HG03135 (cell line): Measurements from ENCODE around the gene COL2A1.

Experiments
- ATAC-seq: cut with Tn5 transposase; IDR thresholded peaks from one replicate; pipeline ENCODE4 v1.9.1; 2021; ENCODE audit warnings: mild to moderate bottlenecking, moderate library complexity; ENCODE audit not compliant: unreplicated experiment

The COL2A1 gene

DNA sequence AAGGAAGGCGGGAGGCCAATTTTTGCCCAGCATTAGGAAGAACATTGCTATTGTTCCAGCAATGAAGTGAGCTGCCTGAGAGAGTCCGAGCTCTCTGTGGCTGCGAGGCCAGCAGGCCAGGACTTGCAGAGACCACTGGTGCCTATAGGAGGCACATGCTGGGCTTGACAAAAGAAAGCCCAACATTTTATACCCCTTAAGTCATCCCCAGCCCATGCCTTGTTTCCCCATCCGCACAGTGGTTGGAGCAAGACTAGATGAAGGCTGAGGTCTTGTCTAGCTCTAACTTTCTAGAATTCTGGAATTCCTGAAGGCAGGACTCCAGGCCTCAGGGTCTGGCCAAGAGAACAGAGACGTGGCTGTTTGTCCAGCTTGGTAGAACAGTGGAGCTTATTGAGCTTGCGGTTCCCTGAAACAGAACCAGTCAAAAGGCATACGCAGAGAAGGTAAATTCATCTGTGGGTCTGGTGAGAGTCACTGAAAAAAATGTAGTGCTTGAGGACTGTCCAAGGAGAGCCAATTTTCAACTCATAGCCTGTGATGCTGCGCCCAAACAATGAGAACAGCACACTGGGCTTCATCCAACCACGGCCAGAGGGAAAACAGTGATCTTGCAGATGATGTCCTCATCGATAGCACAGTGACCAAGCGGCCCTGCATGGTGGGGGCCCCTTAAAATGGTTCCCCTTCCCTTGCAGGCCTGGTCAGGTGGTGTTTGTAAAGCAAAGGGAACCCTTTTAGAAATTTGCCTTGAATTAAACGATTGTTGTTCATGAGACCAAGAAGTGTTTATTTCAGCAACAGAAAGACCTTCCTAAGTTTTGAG, 27.1 kb upstream of the COL2A1 start:
- no peak for ATAC-seq

DNA sequence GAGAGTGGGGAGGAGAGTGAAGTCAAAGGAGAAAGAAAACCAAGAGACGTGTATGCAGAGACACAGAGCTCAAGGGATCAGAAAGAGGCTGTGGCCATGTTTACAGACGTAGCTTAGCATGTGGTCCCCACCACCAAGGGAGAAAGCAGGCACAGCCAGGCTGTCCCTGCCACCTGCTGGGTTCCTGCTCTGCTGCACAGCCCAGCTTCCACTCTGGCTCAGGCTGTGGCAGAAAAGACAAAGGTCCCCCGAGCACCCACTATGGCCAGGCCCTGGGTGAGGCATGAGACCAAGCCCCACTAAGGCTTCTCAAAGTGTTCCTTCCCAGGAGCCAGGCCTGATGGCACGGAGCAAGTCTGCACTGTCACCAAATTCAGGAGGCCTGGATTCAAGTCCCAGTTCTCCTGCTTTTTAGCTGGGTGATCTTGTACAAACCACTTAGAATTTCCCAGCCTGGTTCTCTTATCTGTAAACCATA, 25.9 kb upstream of the COL2A1 start:
- no peak for ATAC-seq

DNA sequence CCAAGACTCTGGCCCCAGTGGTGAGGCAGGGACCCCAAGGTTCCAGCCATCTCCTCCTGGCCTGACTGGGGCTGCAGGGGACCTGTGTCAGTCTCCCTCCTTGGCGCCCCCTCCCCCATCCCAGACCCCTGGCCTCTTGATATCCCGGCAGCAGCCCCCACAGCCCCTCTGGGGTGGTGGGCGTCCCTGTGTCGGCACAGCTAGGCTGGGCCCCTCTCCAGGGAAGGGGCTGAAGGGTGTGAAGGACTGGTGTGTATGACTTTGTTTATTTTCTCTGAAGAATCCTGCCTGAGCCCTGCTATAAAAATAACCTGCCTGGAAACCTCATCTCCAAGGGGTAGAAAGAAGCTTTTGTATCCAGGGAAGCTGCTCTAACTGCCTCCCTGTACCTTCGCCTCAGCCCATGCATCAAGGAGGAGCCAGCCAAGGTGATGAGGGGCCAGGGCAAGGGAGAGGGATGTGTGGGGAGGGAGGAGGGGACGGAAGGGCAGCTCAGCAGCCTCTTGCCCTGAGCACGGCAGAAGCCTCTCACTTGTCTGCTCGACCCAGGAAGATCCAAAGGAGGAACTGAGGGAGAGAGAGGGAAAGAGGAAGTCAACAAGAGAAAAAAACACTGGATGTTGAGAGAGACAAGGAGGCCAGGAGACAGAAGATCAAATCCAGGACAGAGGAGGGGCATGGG, 25.4 kb upstream of the COL2A1 start:
- ATAC-seq, result no peak

DNA sequence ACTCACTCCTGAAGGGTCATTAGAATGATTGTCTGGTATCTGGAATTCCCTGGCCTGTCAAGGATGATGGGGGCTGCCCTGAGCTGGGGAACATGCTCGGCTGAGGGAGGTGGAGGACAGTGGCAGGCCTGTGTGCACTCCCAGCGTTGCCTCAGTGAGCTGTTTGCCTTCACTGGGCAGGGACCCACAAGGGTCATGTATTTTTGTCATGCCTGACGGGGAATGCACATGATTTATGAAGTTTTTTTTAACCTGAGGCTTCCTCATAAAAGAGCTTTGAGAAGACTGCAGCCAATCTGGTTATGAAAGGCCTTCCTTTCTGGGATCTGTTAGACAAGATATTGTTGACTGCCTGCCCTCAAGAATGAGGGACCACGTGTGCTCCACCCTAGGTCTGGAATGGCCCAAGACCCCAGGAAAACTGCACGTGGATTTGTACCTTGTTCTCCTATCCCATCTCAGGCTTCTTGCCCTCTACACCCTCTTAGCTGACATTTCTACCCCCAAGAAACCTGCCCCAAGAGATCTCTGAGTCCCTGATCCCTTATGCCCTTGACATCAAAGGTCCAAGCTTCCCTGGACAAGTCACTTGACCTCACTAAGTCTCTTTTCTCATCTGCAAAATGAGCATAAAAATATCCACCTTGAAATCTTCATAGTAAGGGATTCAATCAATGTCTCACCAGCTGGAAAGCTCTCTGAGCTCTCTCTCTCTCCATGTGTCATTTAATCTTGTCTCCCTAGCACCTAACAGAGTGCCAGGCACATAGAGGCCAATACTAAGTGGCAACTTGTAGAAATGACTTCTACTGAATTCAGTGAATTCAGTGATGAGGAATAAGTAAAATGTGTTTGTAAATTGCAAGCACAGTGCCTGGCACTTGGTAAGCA, 24.5 kb upstream of the COL2A1 start:
- ATAC-seq, result no peak

DNA sequence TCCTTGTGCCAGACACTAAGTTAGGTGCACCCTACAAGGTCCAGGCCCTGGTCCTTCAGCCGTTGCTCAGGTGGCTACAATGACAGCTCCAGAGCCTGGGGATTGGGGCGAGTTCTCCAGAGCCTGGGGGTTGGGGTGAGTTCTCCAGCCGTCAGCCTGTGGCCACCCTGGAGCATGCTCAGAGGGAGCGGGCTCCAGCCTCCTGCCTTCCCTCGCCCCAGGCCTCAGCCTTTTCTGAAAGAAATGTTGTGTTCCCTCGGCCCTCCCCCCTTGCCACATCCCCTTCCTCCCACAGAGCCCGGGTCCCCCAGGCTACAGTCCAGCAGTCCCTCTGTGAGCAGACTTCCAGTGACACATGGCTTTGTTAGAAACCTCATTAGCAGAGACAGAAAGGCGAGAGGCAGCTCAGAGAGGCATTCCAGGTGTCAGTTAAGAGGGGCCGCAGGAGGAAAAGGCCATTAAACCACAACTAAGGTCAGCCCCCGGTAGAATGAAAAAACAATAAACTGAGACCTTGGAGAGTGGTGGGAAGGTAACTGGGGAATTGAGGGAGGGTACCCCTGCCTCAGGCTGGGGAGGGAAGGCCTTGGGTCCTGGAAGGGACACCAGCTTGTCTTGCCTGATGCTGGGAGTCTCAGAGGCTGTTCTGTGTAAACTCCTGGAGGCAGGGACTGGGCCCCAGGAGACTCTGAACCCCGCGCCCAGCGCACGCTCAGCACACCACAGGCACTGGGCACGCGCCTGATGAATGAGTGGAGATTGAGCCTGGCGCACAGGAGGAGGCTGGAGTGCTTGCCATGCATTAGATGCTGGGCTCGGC, 23.1 kb upstream of the COL2A1 start:
- no peak for ATAC-seq

DNA sequence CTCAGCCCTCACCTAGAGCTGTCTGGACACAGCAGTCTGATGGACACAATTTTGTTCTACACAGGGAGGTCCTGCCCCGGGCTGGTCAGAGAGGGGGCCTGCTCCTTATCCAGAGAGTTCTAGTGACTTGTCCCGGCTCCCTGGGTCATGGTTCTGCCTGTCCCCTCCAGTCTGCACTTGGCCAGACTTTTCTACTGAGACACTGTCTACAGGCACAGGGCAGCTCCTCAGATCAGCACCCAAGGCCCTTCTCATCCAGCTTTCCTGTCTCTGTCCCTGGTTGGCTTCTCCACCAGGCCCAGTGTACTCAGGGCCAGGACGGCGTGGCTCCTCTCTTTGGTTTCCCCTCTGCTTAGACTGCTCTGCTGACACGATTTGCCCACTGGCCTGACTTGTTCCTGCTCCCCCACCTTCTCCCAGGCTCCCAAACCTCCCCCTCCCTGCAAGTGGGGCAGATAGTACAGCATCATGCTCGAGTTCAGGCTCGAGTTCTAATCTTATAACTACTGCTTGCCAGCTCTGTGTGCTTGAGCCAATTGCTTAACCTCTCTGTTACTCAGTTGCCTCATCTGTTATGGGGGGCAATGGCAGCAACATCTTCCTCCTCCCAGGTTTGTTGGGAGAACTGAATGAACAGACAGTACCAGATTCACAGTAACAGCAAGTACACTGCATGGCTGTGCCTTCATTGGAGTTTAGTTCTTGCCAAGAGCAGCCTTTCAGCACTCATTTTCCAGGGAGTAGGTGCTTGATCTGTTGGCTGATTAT, 22.0 kb upstream of the COL2A1 start:
- no peak for ATAC-seq

DNA sequence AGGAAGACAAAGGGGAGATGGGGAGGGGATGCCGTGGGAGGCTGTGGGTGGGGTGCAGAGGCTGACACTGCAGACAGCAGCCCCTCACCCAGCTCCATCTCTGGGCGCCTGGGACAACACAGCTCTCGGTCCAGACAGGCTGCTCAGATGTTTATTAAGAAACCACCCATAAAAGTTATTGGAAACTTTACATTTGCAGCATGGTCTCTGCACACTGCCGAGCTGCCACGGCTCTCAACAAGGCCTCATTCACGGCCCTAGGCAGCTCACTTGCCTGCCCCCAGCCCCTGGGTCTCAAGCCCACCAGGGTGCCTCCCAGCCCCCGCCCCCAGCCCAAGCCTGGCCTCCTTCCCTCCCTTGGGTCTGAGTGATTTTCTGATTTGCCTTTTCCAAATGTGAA, 21.0 kb upstream of the COL2A1 start:
- no peak for ATAC-seq

DNA sequence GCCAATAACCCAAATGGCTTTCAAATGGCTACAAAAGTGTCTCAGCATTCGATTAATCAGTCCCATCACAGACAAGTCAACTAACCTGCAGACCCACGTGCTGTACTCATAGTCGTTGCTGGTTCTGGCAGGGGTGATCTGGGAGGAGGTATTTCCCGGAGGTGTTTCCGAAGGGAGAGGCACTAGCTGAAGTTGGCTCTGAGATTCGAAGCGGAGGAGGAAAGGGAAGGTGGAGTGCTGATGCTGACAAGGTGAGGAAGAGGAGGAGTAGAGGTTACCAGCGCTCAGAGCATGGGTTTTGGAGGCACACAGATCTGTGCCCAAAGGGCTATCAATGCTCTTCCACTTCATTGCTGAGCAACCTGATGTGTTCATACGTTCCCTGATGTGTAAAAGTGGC, 20.5 kb upstream of the COL2A1 start:
- ATAC-seq, result no peak

DNA sequence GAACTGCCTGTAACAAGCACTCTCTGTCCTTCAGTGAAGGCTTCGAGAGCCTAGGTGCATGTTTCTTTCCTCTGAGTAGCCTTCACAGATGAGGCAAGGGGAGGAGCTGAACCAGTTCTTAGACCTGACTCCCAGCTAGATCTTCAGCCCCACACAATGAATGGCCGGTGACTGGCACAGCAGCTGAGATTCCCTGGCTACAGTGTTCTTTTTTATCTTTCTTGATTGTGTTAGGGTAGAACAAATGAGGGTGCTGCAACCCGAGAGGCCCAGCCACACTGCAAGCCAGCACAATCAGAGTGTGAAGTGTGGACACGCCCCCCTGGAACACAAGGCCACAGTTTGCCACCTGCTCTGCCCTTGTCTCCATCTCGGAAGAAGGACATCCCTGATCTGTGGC, 19.1 kb upstream of the COL2A1 start:
- ATAC-seq, result no peak

DNA sequence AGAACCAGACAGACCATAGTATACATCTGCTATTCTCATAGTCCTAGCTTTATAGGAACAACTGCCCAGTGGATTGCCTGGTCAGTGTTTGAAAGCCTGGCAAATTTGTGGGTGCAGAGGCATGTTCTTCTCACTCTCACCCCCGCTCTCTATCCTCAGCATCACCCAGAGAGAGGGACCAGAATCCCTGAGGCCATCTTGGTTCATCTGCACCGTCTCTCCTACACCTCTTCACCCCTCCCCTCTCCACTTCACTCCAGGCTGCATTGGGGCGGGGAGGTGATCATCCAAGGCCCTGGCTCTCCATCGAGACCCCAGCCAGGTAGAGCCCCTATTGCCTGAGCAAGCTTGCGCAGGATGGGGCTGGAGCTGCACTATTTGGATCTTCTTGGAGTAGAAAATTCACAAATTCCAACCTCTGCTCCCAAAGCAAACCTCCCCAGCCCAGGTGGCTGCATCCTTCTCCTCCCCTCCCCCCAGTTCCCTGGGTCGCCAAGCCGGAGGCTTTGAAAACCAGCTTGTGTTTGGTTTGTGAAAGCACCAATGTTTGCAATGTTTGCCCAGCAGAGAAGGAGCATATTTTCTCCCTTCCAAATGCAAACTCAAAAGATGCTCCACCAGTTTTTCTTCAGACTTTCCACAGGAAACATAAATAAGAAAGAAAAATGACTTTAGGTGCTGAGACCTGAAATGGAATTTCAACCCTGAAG, 18.6 kb upstream of the COL2A1 start:
- ATAC-seq, result no peak

DNA sequence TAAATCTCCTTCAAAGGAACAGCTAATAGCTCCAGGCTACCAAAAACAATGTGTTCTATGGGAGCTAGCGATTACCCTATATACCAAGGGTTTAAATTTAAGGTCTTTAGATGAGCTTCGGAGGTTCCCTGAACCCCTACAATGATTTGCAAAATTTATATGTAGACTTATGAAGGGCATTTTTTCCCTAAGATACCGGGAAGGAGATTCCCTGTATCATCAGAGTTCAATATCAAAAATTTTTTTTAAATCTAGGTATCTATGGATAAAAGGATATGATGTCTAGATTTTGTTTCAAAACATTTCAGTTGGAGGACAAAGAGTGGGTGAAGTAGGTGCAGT, 17.9 kb upstream of the COL2A1 start:
- no peak for ATAC-seq

DNA sequence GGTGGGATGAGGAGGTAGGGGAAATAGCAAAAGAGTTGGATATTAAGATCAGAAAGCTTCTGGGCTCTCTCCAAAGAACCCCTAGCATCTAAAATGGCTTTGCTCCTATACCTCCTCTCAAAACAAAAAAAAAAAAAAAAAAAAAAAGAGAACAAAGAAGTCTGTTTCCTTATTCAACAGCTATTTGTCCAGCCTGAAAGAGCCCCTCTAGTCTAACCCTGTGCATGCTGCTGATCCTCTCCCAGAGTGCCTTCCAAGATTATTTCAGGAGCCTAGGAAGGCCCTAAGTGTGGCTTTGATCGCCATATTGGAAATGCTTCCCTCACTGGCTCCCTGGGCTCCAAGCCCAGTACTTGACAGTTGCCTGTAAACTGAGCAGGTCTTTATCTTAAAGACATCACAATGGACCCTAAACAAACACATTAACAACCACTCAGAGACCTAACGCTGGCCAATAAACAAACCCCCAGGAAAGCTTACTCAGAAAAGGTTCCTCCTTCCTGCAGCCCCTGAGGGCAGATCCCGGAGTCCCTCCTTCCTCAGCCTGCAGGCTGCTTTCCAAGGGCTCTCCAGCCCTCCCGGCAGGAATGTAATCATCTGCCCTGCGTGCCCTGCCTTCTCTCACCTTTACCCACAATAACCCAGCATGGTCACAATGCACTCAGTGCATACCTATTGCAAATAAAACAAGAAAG, 17.4 kb upstream of the COL2A1 start:
- ATAC-seq, result no peak

DNA sequence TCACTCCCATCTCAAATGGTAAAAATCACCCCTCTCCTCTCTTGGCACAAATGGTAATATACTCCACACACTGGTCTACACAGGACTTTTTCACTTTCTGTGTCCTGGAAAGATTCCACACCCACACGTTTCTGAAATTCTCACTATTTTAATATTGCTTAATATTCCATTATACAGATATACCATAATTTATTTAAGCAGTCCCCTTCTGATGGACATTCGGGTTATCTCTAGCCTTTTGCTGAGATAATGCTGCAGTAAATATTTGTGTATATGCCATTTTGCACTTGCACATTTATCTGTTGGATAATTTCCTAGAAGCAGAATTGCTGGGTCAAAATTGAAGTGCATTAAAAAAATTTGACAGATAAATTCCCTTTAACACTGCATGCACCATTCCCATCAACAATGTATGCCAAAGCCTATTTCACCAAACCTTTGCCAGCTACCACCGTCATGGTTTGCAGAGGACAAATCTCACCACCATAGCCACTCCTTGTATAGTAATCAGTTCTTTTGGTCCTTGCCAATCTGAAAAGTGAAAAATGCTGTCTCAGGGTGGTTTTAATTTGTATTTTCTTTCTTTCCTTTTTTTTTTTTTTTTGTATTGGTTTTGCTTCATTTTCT, 15.5 kb upstream of the COL2A1 start:
- no peak for ATAC-seq

DNA sequence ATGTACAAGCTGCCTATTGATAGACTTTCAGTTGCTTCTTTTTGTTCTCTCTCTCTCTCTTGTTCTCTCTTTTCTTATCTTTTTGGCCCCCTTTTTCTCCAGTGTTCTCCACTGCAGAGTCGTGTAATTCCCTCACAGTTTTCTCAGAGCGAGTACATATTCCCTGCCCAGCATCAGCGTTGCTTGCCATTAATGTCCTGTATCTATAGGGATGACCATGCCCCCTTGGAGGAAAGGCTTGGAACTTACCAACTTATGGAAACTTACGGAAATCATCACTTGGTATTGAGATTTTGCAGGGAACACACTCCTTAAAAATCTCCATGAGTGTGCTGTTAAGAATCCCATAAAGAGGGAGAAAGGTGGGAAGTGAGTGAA, 14.3 kb upstream of the COL2A1 start:
- ATAC-seq, result no peak

DNA sequence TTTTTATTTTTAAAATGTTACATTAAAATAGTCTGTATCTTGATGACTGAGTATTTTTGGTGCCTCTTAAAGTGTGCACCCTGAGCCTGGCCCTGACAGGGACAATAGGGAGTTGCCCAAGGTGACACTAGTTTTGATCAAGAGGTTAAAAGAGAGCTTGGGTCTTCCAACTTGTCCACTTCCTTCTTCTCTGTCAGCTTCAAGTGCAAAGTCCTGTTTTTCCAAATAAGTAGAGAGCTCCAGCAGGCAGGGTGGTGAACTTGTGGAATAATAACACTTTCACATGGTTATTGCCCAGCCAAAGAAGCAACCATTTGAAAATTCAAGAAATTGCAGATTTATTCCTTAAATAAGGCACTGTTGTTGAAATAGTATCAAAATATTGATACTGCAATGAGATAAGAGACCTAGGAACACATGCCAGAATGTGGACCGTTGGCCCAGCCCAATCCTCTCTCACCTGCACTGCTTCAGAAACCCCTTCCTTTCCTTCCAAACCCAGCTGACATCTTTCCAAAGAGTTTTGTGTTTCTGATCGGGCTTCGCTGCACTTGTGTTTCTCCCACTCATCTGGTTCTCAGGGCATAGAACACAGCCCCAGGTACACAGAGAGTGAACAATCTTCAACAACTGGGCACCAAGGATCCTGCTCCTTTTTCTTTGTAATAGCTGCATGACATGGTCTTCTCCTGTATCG, 13.8 kb upstream of the COL2A1 start:
- ATAC-seq, result no peak

DNA sequence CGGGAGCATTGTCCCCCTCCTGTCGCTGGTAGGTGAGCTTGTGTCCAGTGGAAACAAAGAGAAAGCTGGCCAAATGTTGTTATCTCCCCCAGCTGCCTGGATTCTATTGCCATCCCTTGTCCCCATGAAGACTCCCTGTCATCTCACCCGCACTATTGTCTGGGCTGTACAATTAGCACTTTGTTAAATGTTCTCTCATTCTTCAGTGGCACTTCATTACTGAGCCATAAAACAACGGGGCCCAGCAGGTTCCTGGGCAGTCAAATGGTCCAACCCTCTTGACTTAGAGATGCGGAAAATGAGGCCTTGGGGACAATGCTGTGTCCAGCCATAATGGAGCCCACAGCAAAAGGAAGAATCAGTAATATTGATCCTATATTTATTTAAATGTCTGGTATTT, 13.2 kb upstream of the COL2A1 start:
- ATAC-seq, result no peak

DNA sequence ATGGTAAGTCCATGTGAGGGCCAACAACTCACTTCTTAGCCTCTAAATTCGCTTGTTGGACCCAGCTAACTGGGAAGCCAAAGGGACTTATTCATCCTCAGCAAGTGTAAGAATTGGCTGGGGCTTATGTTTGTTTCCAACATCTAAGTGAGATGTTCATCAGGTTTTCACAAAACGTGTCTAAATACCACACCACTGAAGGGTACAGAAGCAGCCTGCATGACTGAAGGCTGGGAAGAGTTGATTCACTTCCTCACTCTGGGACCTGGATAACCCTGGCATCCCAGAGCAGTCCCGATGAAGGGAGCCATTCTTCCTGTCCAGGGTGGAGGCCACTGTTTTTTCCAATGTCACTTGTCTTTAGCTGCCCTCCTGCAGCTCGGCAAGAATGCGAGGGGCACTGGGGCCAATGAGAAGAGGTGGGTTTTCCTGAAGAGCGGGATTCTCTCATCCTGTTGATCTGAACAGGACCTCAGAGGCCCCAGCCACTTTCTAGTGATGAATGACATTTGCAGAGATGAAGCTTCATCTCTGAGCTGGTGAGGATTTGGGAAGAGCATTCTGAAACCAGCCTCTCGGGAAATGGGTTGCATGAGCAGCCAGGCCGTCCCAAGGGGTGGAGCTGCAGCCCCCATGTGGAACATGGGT, 12.2 kb upstream of the COL2A1 start:
- no peak for ATAC-seq
